A549 (cell line): ENCODE results near the gene ZNF423. TPM values are rescaled to one million over a fixed set of nuclear protein-coding genes. Genes with fewer than 3 reads are reported as not detected.

Experiments
- ATAC-seq, 2 experiments: fragments of 200-7000 bp in 1 of 2; fragments of >200 bp in 1 of 2; cut with Nextera tagmentation in 1 of 2; cut with Tn5 transposase in 1 of 2; 3 replicates each; pipeline versions ENCODE4 v1.8.0 to v1.9.1; 2018 to 2020; ENCODE audit warnings: mild to moderate bottlenecking in 1 of 2, moderate library complexity in 1 of 2
- CTCF ChIA-PET: fragments of 300-600 bp; sonication (Branson Sonifier 250); formaldehyde crosslinking; extraction: SDS; loops from one replicate; lab custom pipeline; 2021; ENCODE audit warnings: antibody characterized with exemption, inconsistent platforms; lab: Yijun Ruan, JAX
- POLR2A ChIA-PET: fragments of 350-600 bp; formaldehyde crosslinking; extraction: SDS; loops from one replicate; lab custom pipeline; 2021; ENCODE audit warnings: antibody characterized with exemption, inconsistent platforms; lab: Yijun Ruan, JAX
- DNase-seq, 2 experiments: peaks; one replicate each; pipeline versions ENCODE4 v3.0.0 to v3.0.0-alpha.2; 2011 to 2016; ENCODE audit warnings: low read depth in 1 of 2, low spot score in 1 of 2
- FAIRE-seq: peaks from 2 replicates; lab custom pipeline; 2011; peaks lifted over from hg19 to GRCh38; lab: Jason Lieb, UNC
- H3K27ac ChIP-seq, 2 experiments: fragments of >200 bp; sonication (Bioruptor Twin); formaldehyde crosslinking; 3 replicates each; pipeline ENCODE4 v1.5.1; 2016 to 2017
- H3K4me1 ChIP-seq: fragments of >200 bp; sonication (Bioruptor Twin); formaldehyde crosslinking; 3 replicates; pipeline ENCODE4 v1.6.1; 2016
- H3K4me2 ChIP-seq: fragments of >200 bp; sonication (Bioruptor Twin); formaldehyde crosslinking; 3 replicates; pipeline ENCODE4 v1.6.1; 2016
- H3K4me3 ChIP-seq: fragments of >200 bp; sonication (Bioruptor Twin); formaldehyde crosslinking; 3 replicates; pipeline ENCODE4 v1.5.1; 2016
- H3K9me3 ChIP-seq: fragments of >200 bp; sonication (Bioruptor Twin); formaldehyde crosslinking; 3 replicates; pipeline ENCODE4 v1.6.1; 2016
- ATOH8 ChIP-seq: fragments of 250-450 bp; sonication (Bioruptor Pico); IDR thresholded peaks from 2 replicates; pipeline ENCODE4 v1.5.0; 2020; ENCODE audit warnings: low read depth, mild to moderate bottlenecking, moderate library complexity
- CEBPB ChIP-seq, 2 experiments: fragments of >200 bp in 1 of 2; sonication (Bioruptor Twin) in 1 of 2; formaldehyde crosslinking in 1 of 2; IDR thresholded peaks; 2 replicates each; pipeline ENCODE4 v1.6.1; 2012 to 2016
- CTCF ChIP-seq: fragments of >200 bp; sonication (Bioruptor Twin); formaldehyde crosslinking; IDR thresholded peaks from 3 replicates; pipeline ENCODE4 v1.5.1; 2016
- EHMT2 ChIP-seq: fragments of 200-600 bp; sonication (generic); IDR thresholded peaks from 2 replicates; pipeline ENCODE4 v1.6.1; 2016; ENCODE audit warnings: antibody characterized with exemption, low read depth, mild to moderate bottlenecking, moderate library complexity
- ELK1 ChIP-seq: fragments of 150-350 bp; IDR thresholded peaks from 2 replicates; pipeline ENCODE4 v1.6.1; 2014; ENCODE audit warnings: low read depth, mild to moderate bottlenecking, low read length
- ESRRA ChIP-seq: fragments of 150-350 bp; IDR thresholded peaks from 2 replicates; pipeline ENCODE4 v1.6.1; 2014; ENCODE audit warnings: mild to moderate bottlenecking, low read length, borderline replicate concordance
- FOXS1 ChIP-seq: fragments of 250-450 bp; sonication (Bioruptor Pico); IDR thresholded peaks from 2 replicates; pipeline ENCODE4 v1.5.0; 2020; ENCODE audit warnings: mild to moderate bottlenecking, moderate library complexity
- GATA3 ChIP-seq: IDR thresholded peaks from 2 replicates; pipeline ENCODE4 v1.6.1; 2012; ENCODE audit warnings: borderline replicate concordance
- HDAC2 ChIP-seq: fragments of 200-600 bp; sonication (generic); IDR thresholded peaks from 2 replicates; pipeline ENCODE4 v1.6.1; 2016
- HMGXB4 ChIP-seq: fragments of 250-450 bp; sonication (Bioruptor Pico); IDR thresholded peaks from 2 replicates; pipeline ENCODE4 v1.5.0; 2021; ENCODE audit warnings: mild to moderate bottlenecking, moderate library complexity, borderline replicate concordance
- HOXA7 ChIP-seq: fragments of 250-450 bp; sonication (Bioruptor Pico); IDR thresholded peaks from 2 replicates; pipeline ENCODE4 v1.5.0; 2020; ENCODE audit warnings: mild to moderate bottlenecking, moderate library complexity
- HOXB13 ChIP-seq: fragments of 250-450 bp; sonication (Bioruptor Pico); IDR thresholded peaks from 2 replicates; pipeline ENCODE4 v1.5.0; 2020; ENCODE audit warnings: low read depth, mild to moderate bottlenecking, moderate library complexity
- HOXB5 ChIP-seq: fragments of 250-450 bp; sonication (Bioruptor Pico); IDR thresholded peaks from 2 replicates; pipeline ENCODE4 v1.5.0; 2020; ENCODE audit warnings: mild to moderate bottlenecking, moderate library complexity
- JUN ChIP-seq, 2 experiments: fragments of >200 bp; sonication (Bioruptor Twin); formaldehyde crosslinking; IDR thresholded peaks; 2 replicates in 1 of 2; 3 replicates in 1 of 2; pipeline ENCODE4 v1.6.1; 2016 to 2017
- JUNB ChIP-seq: fragments of >200 bp; sonication (Bioruptor Twin); formaldehyde crosslinking; IDR thresholded peaks from 2 replicates; pipeline ENCODE4 v1.6.1; 2016
- MAFK ChIP-seq: fragments of 450-650 bp; IDR thresholded peaks from 2 replicates; pipeline ENCODE4 v1.6.1; 2014; ENCODE audit not compliant: partially characterized antibody
- MAX ChIP-seq: IDR thresholded peaks from 2 replicates; pipeline ENCODE4 v1.6.1; 2012
- MAZ ChIP-seq: fragments of 150-350 bp; IDR thresholded peaks from 2 replicates; pipeline ENCODE4 v1.6.1; 2014; ENCODE audit warnings: antibody characterized with exemption, low read depth, low read length, borderline replicate concordance
- MYC ChIP-seq: IDR thresholded peaks from 2 replicates; pipeline ENCODE4 v1.6.1; 2012; ENCODE audit warnings: mild to moderate bottlenecking, inconsistent platforms, low read length, improper control_type of control experiment, borderline replicate concordance
- NPAS2 ChIP-seq: fragments of 250-450 bp; sonication (Bioruptor Pico); IDR thresholded peaks from 2 replicates; pipeline ENCODE4 v1.8.0; 2022; ENCODE audit warnings: mild to moderate bottlenecking, moderate library complexity, borderline replicate concordance
- NR3C1 ChIP-seq: fragments of >200 bp; sonication (Bioruptor Twin); formaldehyde crosslinking; IDR thresholded peaks from 3 replicates; pipeline ENCODE4 v1.6.1; 2017
- PHF8 ChIP-seq: fragments of 200-600 bp; sonication (generic); IDR thresholded peaks from 2 replicates; pipeline ENCODE4 v1.6.1; 2016; ENCODE audit warnings: low read depth, mild to moderate bottlenecking, antibody characterized with exemption, moderate library complexity, borderline replicate concordance
- RARB ChIP-seq: fragments of 250-450 bp; sonication (Bioruptor Pico); IDR thresholded peaks from 2 replicates; pipeline ENCODE4 v1.8.0; 2021; ENCODE audit warnings: mild to moderate bottlenecking, moderate library complexity
- SMC3 ChIP-seq: fragments of >200 bp; sonication (Bioruptor Twin); formaldehyde crosslinking; IDR thresholded peaks from 3 replicates; pipeline ENCODE4 v1.6.1; 2018; ENCODE audit warnings: inconsistent platforms
- TFCP2L1 ChIP-seq: fragments of 250-450 bp; sonication (Bioruptor Pico); IDR thresholded peaks from 2 replicates; pipeline ENCODE4 v1.5.0; 2021; ENCODE audit warnings: mild to moderate bottlenecking
- TP53 ChIP-seq: fragments of 250-450 bp; sonication (Bioruptor Pico); IDR thresholded peaks from 2 replicates; pipeline ENCODE4 v1.5.0; 2021; ENCODE audit warnings: mild to moderate bottlenecking, moderate library complexity
- USF2 ChIP-seq: fragments of 450-650 bp; IDR thresholded peaks from 2 replicates; pipeline ENCODE4 v1.6.1; 2014; ENCODE audit warnings: antibody characterized with exemption
- WGBS: methylation state at CpG from one replicate; pipeline ENCODE4 v1.1.6; 2017; ENCODE audit errors: missing lambda C conversion rate; 5-methylcytosine and 5-hydroxymethylcytosine counted together
- polyA plus RNA-seq, 4 experiments: library from polyadenylated mRNA; depleted of rRNA in 3 of 4; stranded (reverse); fragments of >200 nt; fragmentation: RNase III in 1 of 4; extraction: RNeasy Plus Mini Kit Qiagen cat#74134 plus additional on column Dnase treatment in 1 of 4; gene quantifications; 2 replicates in 3 of 4; 3 replicates in 1 of 4; pipeline ENCODE4 v1.2.3, GENCODE V29; 2011 to 2017

ZNF423 gene
- polyA plus RNA-seq, 2 of the 4 experiments (the other 2 are of a cell fraction), result 0.04 to 0.10 TPM

GRCh38 chr16:49825041-49825440, 30.9 kb downstream of the ZNF423 start:
- TF ChIP-seq HDAC2 (no peak), HOXB5 (CRISPR knock-in tag) (no peak), SMC3 (no peak), NPAS2 (no peak), ESRRA (no peak), CTCF (no peak), USF2 (no peak), MAFK (no peak), HMGXB4 (CRISPR knock-in tag) (no peak), HOXA7 (CRISPR knock-in tag) (no peak), ELK1 (no peak), EHMT2 (no peak), RARB (CRISPR knock-in tag) (no peak), NR3C1 (no peak)
- WGBS, result 46% methylated on average over 1 of the region's 1 CpG
- DNase-seq (no peak), ATAC-seq (no peak), FAIRE-seq (no peak)
- POLR2A ChIA-PET, result no interaction called here
- Histone ChIP-seq H3K4me1 (no peaks in the 10 kb centered on the region), H3K27ac (no peak overlapping the region), H3K4me3 (no peak overlapping the region), H3K4me2 (no peak overlapping the region), H3K9me3 (no peaks in the 10 kb centered on the region)
- CTCF ChIA-PET, result interaction anchor here (0.9 to 1.8 kb wide), 2 partner anchors 33 to 140 kb away, joined by 3 to 5 read pairs; no protein-coding TSS in a partner anchor

GRCh38 chr16:49824593-49824992, 31.3 kb downstream of the ZNF423 start:
- no peak for TF ChIP-seq ESRRA
- TF ChIP-seq CEBPB (IDR thresholded peaks at IDR 0.05), result no peak
- TF ChIP-seq CTCF, result no peak
- no peak for TF ChIP-seq MAZ
- TF ChIP-seq ATOH8 (CRISPR knock-in tag), result no peak
- TF ChIP-seq JUNB, result no peak
- TF ChIP-seq MAX, result no peak
- no peak for TF ChIP-seq HOXB13 (CRISPR knock-in tag)
- TF ChIP-seq HDAC2, result no peak
- TF ChIP-seq TFCP2L1 (CRISPR knock-in tag), result no peak
- TF ChIP-seq GATA3, result no peak
- TF ChIP-seq MYC, result no peak
- TF ChIP-seq JUN (IDR thresholded peaks at IDR 0.05), result no peak
- TF ChIP-seq MAFK, result no peak
- no peak for TF ChIP-seq PHF8
- TF ChIP-seq RARB (CRISPR knock-in tag), result no peak
- no peak for TF ChIP-seq TP53 (CRISPR knock-in tag)
- TF ChIP-seq FOXS1, result no peak

More at GRCh38 chr16:49824593-49824992, 31.3 kb downstream of the ZNF423 start:
- CTCF ChIA-PET, result interaction anchor here (0.9 to 1.8 kb wide), 2 partner anchors 33 to 140 kb away, joined by 3 to 5 read pairs; no protein-coding TSS in a partner anchor
- no peak overlapping the region for H3K4me2 ChIP-seq
- 34% methylated on average over 9 of the region's 9 CpGs for WGBS
- POLR2A ChIA-PET, result no interaction called here
- DNase-seq (no peak), ATAC-seq (no peak), FAIRE-seq (no peak)
- H3K4me3 ChIP-seq, result no peak overlapping the region
- H3K9me3 ChIP-seq, result no peaks in the 10 kb centered on the region
- no peak overlapping the region for H3K27ac ChIP-seq
- no peaks in the 10 kb centered on the region for H3K4me1 ChIP-seq
